Measurements from ENCODE around the gene SLC8A2.

SLC8A2 gene

GRCh38 chr19:47411101-47411500, 60.6 kb downstream of the SLC8A2 start:
- peaks cover 92% of the 10 kb centered on the region for H3K27me3 ChIP-seq (replicated peaks; ENCODE audit: insufficient read depth, low read length)
- H3K9me3 ChIP-seq (replicated peaks; ENCODE audit: insufficient read depth, low read length), result no peaks in the 10 kb centered on the region
- H3F3A ChIP-seq (ENCODE audit: insufficient read depth, low read length), result no peaks in the 10 kb centered on the region
- H3K4me3 ChIP-seq (ENCODE audit: low read length), result no peak overlapping the region
- H3K36me3 ChIP-seq (replicated peaks; ENCODE audit: insufficient read depth, low read length), result no peaks in the 10 kb centered on the region
- TF ChIP-seq EZH2phosphoT487 (IDR thresholded peaks at IDR 0.05; ENCODE audit: low read length) (no peak), EZH2 (optimal IDR thresholded peaks at IDR 0.05; ENCODE audit: low read depth, low read length) (no peak), CTCF (IDR thresholded peaks at IDR 0.05; ENCODE audit: low read length) (no peak)
- no peaks in the 10 kb centered on the region for H4K20me1 ChIP-seq (ENCODE audit: insufficient read depth, low read length)
- H3K27ac ChIP-seq (ENCODE audit: low read length), result no peak overlapping the region
- DNase-seq, result no peak
- no peaks in the 10 kb centered on the region for H3K79me2 ChIP-seq (ENCODE audit: low read length)
- H2AFZ ChIP-seq (ENCODE audit: low read length), result no peak overlapping the region
- H3K9ac ChIP-seq (ENCODE audit: low read length), result no peak overlapping the region
- H3K4me2 ChIP-seq (ENCODE audit: low read depth, low read length), result no peak overlapping the region
- no peaks in the 10 kb centered on the region for H3K4me1 ChIP-seq (ENCODE audit: low read length)
- no peaks in the 10 kb centered on the region for H3K9me2 ChIP-seq (replicated peaks; ENCODE audit: insufficient read depth, low read length)

- H3K4me1 ChIP-seq (ENCODE audit: low read length), result no peaks in the 10 kb centered on the region
- no peak overlapping the region for H3K9ac ChIP-seq (ENCODE audit: low read length)
- no peaks in the 10 kb centered on the region for H3F3A ChIP-seq (ENCODE audit: insufficient read depth, low read length)
- no peak for DNase-seq
- no peak overlapping the region for H3K4me2 ChIP-seq (ENCODE audit: low read depth, low read length)
- no peak overlapping the region for H3K4me3 ChIP-seq (ENCODE audit: low read length)
- peaks cover 95% of the 10 kb centered on the region for H3K27me3 ChIP-seq (replicated peaks; ENCODE audit: insufficient read depth, low read length)
- H3K79me2 ChIP-seq (ENCODE audit: low read length), result no peaks in the 10 kb centered on the region
- no peaks in the 10 kb centered on the region for H4K20me1 ChIP-seq (ENCODE audit: insufficient read depth, low read length)
- H3K36me3 ChIP-seq (replicated peaks; ENCODE audit: insufficient read depth, low read length), result no peaks in the 10 kb centered on the region
- no peaks in the 10 kb centered on the region for H3K9me3 ChIP-seq (replicated peaks; ENCODE audit: insufficient read depth, low read length)
- no peaks in the 10 kb centered on the region for H3K9me2 ChIP-seq (replicated peaks; ENCODE audit: insufficient read depth, low read length)
- TF ChIP-seq CTCF (IDR thresholded peaks at IDR 0.05; ENCODE audit: low read length) (no peak), EZH2phosphoT487 (IDR thresholded peaks at IDR 0.05; ENCODE audit: low read length) (no peak), EZH2 (optimal IDR thresholded peaks at IDR 0.05; ENCODE audit: low read depth, low read length) (no peak)
- no peak overlapping the region for H2AFZ ChIP-seq (ENCODE audit: low read length)
- H3K27ac ChIP-seq (ENCODE audit: low read length), result no peak overlapping the region
Measured at GRCh38 chr19:47408156-47408938, 63.3 kb downstream of the SLC8A2 start.

- Histone ChIP-seq H3K9ac (ENCODE audit: low read length) (no peak overlapping the region), H3K4me2 (ENCODE audit: low read depth, low read length) (no peak overlapping the region), H2AFZ (ENCODE audit: low read length) (no peak overlapping the region), H3K4me3 (ENCODE audit: low read length) (no peak overlapping the region), H3K27me3 (replicated peaks; ENCODE audit: insufficient read depth, low read length) (peaks cover 95% of the 10 kb centered on the region), H3K79me2 (ENCODE audit: low read length) (no peaks in the 10 kb centered on the region), H3F3A (ENCODE audit: insufficient read depth, low read length) (no peaks in the 10 kb centered on the region), H3K9me2 (replicated peaks; ENCODE audit: insufficient read depth, low read length) (no peaks in the 10 kb centered on the region), H3K36me3 (replicated peaks; ENCODE audit: insufficient read depth, low read length) (no peaks in the 10 kb centered on the region), H4K20me1 (ENCODE audit: insufficient read depth, low read length) (no peaks in the 10 kb centered on the region), H3K27ac (ENCODE audit: low read length) (no peak overlapping the region), H3K9me3 (replicated peaks; ENCODE audit: insufficient read depth, low read length) (no peaks in the 10 kb centered on the region), H3K4me1 (ENCODE audit: low read length) (no peaks in the 10 kb centered on the region)
- TF ChIP-seq EZH2phosphoT487 (IDR thresholded peaks at IDR 0.05; ENCODE audit: low read length) (no peak), EZH2 (optimal IDR thresholded peaks at IDR 0.05; ENCODE audit: low read depth, low read length) (no peak), CTCF (IDR thresholded peaks at IDR 0.05; ENCODE audit: low read length) (no peak)
- no peak for DNase-seq
Measured at GRCh38 chr19:47407417-47407774, 64.3 kb downstream of the SLC8A2 start.
